Measurements from ENCODE around the gene ABLIM2.

DNA sequence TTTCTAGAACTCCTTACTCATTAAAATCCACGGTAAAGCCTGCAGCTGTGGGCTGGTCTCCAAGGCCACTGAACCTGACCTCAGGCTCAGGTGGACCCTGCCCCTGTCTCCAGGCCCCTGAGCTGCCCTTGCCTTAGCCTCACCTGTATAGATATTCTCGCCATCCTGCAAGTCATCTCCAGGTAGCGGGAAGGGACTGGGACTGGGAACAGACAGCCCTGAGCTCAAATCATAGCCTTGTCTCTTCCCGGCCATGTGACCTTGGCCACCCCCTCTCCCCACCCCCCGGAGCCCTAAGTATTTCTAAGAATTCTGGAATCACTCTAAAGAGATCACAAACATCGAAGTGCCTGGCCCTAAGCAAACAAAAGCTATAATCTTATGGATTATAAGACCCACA is 17.7 kb downstream of the ABLIM2 start:
- TF ChIP-seq, protein P1, sequence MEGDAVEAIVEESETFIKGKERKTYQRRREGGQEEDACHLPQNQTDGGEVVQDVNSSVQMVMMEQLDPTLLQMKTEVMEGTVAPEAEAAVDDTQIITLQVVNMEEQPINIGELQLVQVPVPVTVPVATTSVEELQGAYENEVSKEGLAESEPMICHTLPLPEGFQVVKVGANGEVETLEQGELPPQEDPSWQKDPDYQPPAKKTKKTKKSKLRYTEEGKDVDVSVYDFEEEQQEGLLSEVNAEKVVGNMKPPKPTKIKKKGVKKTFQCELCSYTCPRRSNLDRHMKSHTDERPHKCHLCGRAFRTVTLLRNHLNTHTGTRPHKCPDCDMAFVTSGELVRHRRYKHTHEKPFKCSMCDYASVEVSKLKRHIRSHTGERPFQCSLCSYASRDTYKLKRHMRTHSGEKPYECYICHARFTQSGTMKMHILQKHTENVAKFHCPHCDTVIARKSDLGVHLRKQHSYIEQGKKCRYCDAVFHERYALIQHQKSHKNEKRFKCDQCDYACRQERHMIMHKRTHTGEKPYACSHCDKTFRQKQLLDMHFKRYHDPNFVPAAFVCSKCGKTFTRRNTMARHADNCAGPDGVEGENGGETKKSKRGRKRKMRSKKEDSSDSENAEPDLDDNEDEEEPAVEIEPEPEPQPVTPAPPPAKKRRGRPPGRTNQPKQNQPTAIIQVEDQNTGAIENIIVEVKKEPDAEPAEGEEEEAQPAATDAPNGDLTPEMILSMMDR (IDR thresholded peaks at IDR 0.05; ENCODE audit: insufficient read depth, low read length): no peak
- TF ChIP-seq POLR2AphosphoS5 (IDR thresholded peaks at IDR 0.05; ENCODE audit: low read depth) (no peak), SPI1 (IDR thresholded peaks at IDR 0.05; ENCODE audit: borderline replicate concordance, low read depth) (no peak)
